WI38 (cell line): ENCODE measurements around the gene CSRNP3.

Experiments used
- H3K4me3 ChIP-seq: 2 replicates; pipeline ENCODE4 v1.5.1; 2011; ENCODE audit warnings: low read depth, mild to moderate bottlenecking, control low read depth, low read length
- TF ChIP-seq, protein P1 (sequence below): IDR thresholded peaks from 2 replicates; pipeline ENCODE4 v1.5.1; 2012; ENCODE audit warnings: low read depth, mild to moderate bottlenecking, control low read depth, low read length

CSRNP3 gene

DNA sequence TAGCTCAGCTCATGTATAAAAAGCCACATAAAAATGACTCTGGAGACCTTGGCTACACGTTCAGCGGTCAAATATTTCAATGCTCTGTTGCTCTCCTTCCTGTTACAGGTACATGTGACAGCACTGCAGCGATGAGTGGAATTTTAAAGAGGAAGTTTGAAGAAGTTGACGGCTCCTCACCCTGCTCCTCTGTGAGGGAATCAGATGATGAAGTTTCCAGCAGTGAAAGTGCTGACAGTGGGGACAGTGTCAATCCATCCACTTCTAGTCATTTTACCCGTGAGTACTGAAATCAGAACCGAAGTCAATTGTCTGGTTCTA is 125.4 kb downstream of the CSRNP3 start:
- TF ChIP-seq, protein P1, sequence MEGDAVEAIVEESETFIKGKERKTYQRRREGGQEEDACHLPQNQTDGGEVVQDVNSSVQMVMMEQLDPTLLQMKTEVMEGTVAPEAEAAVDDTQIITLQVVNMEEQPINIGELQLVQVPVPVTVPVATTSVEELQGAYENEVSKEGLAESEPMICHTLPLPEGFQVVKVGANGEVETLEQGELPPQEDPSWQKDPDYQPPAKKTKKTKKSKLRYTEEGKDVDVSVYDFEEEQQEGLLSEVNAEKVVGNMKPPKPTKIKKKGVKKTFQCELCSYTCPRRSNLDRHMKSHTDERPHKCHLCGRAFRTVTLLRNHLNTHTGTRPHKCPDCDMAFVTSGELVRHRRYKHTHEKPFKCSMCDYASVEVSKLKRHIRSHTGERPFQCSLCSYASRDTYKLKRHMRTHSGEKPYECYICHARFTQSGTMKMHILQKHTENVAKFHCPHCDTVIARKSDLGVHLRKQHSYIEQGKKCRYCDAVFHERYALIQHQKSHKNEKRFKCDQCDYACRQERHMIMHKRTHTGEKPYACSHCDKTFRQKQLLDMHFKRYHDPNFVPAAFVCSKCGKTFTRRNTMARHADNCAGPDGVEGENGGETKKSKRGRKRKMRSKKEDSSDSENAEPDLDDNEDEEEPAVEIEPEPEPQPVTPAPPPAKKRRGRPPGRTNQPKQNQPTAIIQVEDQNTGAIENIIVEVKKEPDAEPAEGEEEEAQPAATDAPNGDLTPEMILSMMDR: no peak
- H3K4me3 ChIP-seq: no peak overlapping the region

DNA sequence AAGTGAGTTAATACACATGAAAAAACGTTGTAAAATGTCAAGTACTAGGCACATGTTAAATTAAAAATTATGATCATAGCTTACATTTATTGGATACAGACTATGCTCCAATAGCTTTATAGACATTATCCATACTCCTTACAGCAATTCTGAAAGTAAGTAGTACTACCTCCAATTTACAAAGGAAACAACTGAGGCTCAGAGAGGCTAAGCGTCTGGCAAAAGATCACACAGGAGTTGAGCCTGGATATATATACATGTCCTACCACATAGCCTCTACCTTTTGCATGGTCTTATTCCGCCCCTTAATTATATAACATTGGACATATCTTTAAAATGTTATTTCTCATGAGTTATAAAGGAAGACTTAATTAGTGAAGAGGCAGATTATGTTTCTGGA is 127.3 kb downstream of the CSRNP3 start:
- TF ChIP-seq, protein P1: no peak

DNA sequence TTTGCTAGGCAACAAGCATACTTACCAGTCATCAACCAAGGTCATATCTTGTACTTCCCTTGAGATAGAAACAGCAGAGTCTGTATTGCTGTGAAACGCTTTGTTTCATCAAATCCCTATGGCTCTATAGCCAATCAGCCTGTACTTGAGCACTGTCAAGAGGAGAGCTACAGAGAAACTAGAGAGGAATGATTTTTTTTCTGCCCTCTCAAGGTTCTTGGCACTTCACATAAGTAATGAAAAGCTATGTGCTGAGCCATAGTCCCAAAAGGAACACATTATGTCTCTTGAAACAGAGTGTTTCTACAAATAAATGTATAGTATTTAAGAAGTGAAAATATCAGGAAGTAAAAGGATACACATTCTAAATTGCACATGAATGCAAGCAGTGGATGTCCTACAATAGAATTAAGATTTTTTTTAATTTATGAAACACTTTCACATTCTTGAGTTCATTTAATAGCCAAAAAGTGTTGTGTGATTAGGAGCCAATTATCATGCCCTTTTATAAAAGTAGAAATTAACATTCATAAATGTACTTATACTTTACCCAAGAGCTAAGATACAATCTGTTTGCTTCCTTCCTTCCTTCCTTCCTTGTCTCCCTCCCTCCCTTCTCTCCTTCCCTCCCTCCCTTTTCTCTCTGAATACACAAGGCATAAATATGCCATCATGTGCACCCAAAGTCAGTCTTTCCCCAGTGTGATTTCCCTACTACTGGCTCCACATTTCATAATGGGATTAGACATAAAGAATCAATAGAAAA is 131.8 kb downstream of the CSRNP3 start:
- TF ChIP-seq, protein P1: no peak

More for the DNA sequence above, 127.3 kb downstream of the CSRNP3 start:
- no peak overlapping the region for H3K4me3 ChIP-seq

DNA sequence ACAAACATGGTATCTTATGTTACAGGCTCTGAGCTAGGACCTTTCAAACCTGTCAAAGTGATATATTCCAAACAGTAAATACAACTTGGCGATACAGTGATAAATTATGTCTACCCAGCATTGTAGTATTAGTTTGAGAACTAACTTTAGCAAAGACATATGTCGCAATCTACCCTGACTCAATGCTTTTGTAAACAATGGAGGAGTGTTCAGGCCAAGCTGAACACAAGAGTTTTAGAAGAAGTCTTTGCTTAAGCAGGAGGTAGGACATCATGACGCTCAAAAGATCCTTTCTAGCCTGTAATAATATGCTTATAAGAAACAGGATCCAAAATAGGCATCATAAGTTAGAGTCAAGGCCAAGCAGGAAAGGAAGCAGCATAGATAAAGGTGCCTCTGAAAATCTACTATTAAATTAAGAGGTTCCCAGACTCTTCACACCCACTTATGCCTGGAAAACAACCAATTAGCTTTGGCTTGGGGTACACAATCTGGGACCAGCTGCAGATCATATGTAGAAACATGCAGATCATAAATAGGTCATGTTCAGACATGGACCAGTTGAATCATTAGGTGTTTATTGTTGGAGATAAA is 132.5 kb downstream of the CSRNP3 start:
- H3K4me3 ChIP-seq: no peak overlapping the region
- TF ChIP-seq, protein P1: no peak

More for the DNA sequence above, 131.8 kb downstream of the CSRNP3 start:
- H3K4me3 ChIP-seq: no peak overlapping the region

DNA sequence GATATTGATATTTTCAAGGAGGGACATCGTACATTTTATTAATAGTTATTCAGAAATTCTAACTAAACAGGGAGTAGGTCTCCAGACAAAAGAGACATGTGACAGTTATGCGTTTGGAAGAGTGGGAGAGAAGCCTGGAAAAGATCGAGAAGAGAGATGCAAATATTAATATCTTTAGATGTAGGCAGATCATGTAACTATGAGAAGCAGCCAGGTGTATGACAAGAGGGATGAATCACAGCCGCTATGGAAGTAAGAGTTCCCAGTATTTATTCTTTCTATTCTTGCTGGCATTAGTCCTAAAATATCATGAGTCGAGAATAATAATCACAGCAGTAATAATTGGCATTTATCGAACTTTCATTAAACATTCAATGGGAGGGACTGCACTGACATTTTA is 140.2 kb downstream of the CSRNP3 start:
- H3K4me3 ChIP-seq: no peak overlapping the region
- TF ChIP-seq, protein P1: no peak

DNA sequence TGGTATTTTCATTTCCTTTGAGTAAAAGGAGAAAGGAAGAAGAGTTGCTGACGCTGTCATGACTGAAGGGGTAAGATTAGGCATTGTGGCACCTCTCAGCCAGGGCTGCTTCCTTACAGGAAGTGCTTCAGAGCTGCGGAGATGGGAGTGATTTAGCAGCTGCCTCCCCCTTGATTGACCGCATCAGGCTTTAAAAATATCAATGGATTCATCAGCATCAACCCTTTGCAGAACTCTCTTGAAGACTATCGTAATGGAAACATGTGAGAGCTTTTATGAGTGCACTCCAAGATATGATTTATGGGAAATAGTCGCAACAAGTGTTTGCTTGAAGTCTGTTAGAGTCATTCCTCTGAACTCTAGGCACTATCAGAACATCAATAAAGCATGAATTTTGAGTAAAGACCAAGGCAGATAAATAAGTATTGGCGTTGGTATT is 141.1 kb downstream of the CSRNP3 start:
- H3K4me3 ChIP-seq: no peak overlapping the region
- TF ChIP-seq, protein P1: no peak

DNA sequence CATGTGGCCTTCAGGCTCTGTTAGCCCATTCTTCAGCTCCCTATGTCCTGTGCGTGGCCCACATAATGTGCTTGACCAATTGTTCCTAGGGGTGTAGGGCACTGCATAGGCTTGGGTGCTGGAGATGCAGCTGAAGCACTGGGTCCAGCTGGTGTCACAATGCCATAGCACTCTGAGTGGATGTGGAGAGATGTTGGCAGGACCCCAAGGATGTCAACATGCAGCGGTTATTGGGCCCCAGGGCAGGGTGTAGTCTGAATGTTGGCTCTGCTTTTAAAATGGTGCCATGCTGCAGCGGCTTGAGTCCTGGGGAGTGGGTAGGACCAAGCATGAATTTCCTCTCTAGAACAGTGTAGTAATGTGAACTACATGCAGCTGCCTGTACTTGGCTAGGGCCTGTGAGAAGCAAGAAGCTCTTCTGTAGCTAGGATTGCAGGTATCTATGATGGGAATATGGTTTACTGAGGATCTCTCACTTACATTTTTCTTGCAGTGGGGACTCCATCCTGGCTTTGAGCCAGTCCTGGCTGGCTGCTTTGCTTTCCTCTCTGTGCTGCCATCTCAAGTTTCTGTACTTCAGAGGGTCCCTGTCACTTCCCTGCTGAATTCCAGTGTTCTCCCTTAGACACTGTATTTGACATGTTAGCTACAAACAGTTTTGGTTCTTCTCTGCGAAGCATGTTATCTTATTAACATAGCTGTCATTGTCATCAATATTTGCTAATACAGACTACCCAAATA is 148.4 kb downstream of the CSRNP3 start:
- TF ChIP-seq, protein P1: no peak
- no peak overlapping the region for H3K4me3 ChIP-seq
